ENCODE measurements around the gene LDLRAD4. TPM values are rescaled to one million over a fixed set of nuclear protein-coding genes. Genes with fewer than 3 reads are reported as not detected.

The LDLRAD4 gene
- total and polyA plus RNA-seq, 12 donors: 3.9 to 64.5 (median 36.0) TPM

- Histone ChIP-seq H3K27ac (no peak overlapping the region), H3K4me1 (replicated peaks in 1 of 2) (peaks cover 0 to 5% of the 10 kb centered on the region in 2 donors), H3K4me3 (no peak overlapping the region), H3K9me3 (replicated peaks in 1 of 3) (no peaks in the 10 kb centered on the region), H3K36me3 (replicated peaks in 1 of 2) (no peaks in the 10 kb centered on the region), H3K27me3 (no peaks in the 10 kb centered on the region)
- 77 to 90% (median 83%) methylated on average over 16 of the region's 16 CpGs for WGBS, 4 donors
- TF ChIP-seq POLR2A (IDR thresholded peaks at IDR 0.05): no peak
- TF ChIP-seq CTCF (IDR thresholded peaks at IDR 0.05): no peak
- intact Hi-C loops (cut with DNase I): no loop called here
- DNase-seq: no peak
Measured at GRCh38 chr18:13425357-13426091, 207.0 kb downstream of the LDLRAD4 start.

GRCh38 chr18:13427354-13427753, 208.8 kb downstream of the LDLRAD4 start:
- Histone ChIP-seq H3K9me3 (replicated peaks in 1 of 3) (no peaks in the 10 kb centered on the region), H3K36me3 (replicated peaks in 1 of 2) (no peaks in the 10 kb centered on the region), H3K4me3 (no peak overlapping the region), H3K27me3 (no peaks in the 10 kb centered on the region), H3K27ac (peak overlapping the region in 1 of 5 donors; percentile 27), H3K4me1 (replicated peaks in 1 of 2) (peaks cover 0 to 5% of the 10 kb centered on the region in 2 donors)
- peak in 1 of 7 donors; percentile 19 for DNase-seq
- 51 to 59% (median 55%) methylated on average over 3 of the region's 3 CpGs for WGBS, 4 donors
- intact Hi-C loops (cut with DNase I): no loop called here
- TF ChIP-seq POLR2A (IDR thresholded peaks at IDR 0.05): no peak
- no peak for TF ChIP-seq CTCF (IDR thresholded peaks at IDR 0.05)

GRCh38 chr18:13428319-13428718, 209.8 kb downstream of the LDLRAD4 start:
- H3K27ac ChIP-seq: no peak overlapping the region
- no peaks in the 10 kb centered on the region for H3K36me3 ChIP-seq (replicated peaks in 1 of 2)
- no peak overlapping the region for H3K4me3 ChIP-seq
- TF ChIP-seq CTCF (IDR thresholded peaks at IDR 0.05): no peak
- no peak for TF ChIP-seq POLR2A (IDR thresholded peaks at IDR 0.05)
- H3K9me3 ChIP-seq (replicated peaks in 1 of 3): no peaks in the 10 kb centered on the region
- H3K27me3 ChIP-seq: no peaks in the 10 kb centered on the region
- no peak for DNase-seq
- peaks cover 0 to 5% of the 10 kb centered on the region in 2 donors for H3K4me1 ChIP-seq (replicated peaks in 1 of 2)
- WGBS, 4 donors: 69 to 85% (median 77%) methylated on average over 2 to 3 of the region's 3 CpGs
- intact Hi-C loops (cut with DNase I): no loop called here

GRCh38 chr18:13429016-13429415, 210.5 kb downstream of the LDLRAD4 start:
- no peak overlapping the region for H3K4me3 ChIP-seq
- H3K4me1 ChIP-seq (replicated peaks in 1 of 2): peaks cover 0 to 11% of the 10 kb centered on the region in 2 donors
- H3K27me3 ChIP-seq: no peaks in the 10 kb centered on the region
- intact Hi-C loops (cut with DNase I): no loop called here
- DNase-seq: no peak
- no peak overlapping the region for H3K27ac ChIP-seq
- 86 to 89% (median 87%) methylated on average over 5 of the region's 5 CpGs for WGBS, 4 donors
- H3K9me3 ChIP-seq (replicated peaks in 1 of 3): no peaks in the 10 kb centered on the region
- no peaks in the 10 kb centered on the region for H3K36me3 ChIP-seq (replicated peaks in 1 of 2)
- TF ChIP-seq POLR2A (IDR thresholded peaks at IDR 0.05): no peak
- no peak for TF ChIP-seq CTCF (IDR thresholded peaks at IDR 0.05)
